ENCODE measurements around the gene CEP152.

The CEP152 gene

GRCh38 chr15:48828471-48828870 is 17.6 kb upstream of the CEP152 start:
- TF ChIP-seq POLR2AphosphoS5 (IDR thresholded peaks at IDR 0.05; ENCODE audit: low read depth) (no peak), REST (IDR thresholded peaks at IDR 0.05; ENCODE audit: insufficient replicate concordance, low read depth) (no peak), GABPA (IDR thresholded peaks at IDR 0.05; ENCODE audit: low read depth) (no peak), CTCF (IDR thresholded peaks at IDR 0.05; ENCODE audit: insufficient read depth, low read length) (no peak), SPI1 (IDR thresholded peaks at IDR 0.05; ENCODE audit: borderline replicate concordance, low read depth) (no peak)
- Histone ChIP-seq H3K4me3 (replicated peaks; ENCODE audit: insufficient read depth, low read length) (no peak overlapping the region), H3K27ac (replicated peaks) (no peak overlapping the region), H3K27me3 (ENCODE audit: insufficient read depth, poor library complexity, severe bottlenecking) (no peaks in the 10 kb centered on the region)
- no peak for DNase-seq (ENCODE audit: low read depth in 1 of 2, low spot score in 1 of 2)

- no peak overlapping the region for H3K27ac ChIP-seq (replicated peaks)
- no peak overlapping the region for H3K4me3 ChIP-seq (replicated peaks; ENCODE audit: insufficient read depth, low read length)
- no peaks in the 10 kb centered on the region for H3K27me3 ChIP-seq (ENCODE audit: insufficient read depth, poor library complexity, severe bottlenecking)
These were observed 14.2 kb upstream of the CEP152 start for GRCh38 chr15:48825075-48825474.

GRCh38 chr15:48823706-48824105 is 12.8 kb upstream of the CEP152 start:
- no peak for DNase-seq (ENCODE audit: low read depth in 1 of 2, low spot score in 1 of 2)
- Histone ChIP-seq H3K27ac (replicated peaks) (no peak overlapping the region), H3K27me3 (ENCODE audit: insufficient read depth, poor library complexity, severe bottlenecking) (no peaks in the 10 kb centered on the region), H3K4me3 (replicated peaks; ENCODE audit: insufficient read depth, low read length) (no peak overlapping the region)
- TF ChIP-seq GABPA (IDR thresholded peaks at IDR 0.05; ENCODE audit: low read depth) (no peak), CTCF (IDR thresholded peaks at IDR 0.05; ENCODE audit: insufficient read depth, low read length) (no peak), POLR2AphosphoS5 (IDR thresholded peaks at IDR 0.05; ENCODE audit: low read depth) (no peak), SPI1 (IDR thresholded peaks at IDR 0.05; ENCODE audit: borderline replicate concordance, low read depth) (no peak), REST (IDR thresholded peaks at IDR 0.05; ENCODE audit: insufficient replicate concordance, low read depth) (no peak)

More at GRCh38 chr15:48825075-48825474, 14.2 kb upstream of the CEP152 start:
- TF ChIP-seq REST (IDR thresholded peaks at IDR 0.05; ENCODE audit: insufficient replicate concordance, low read depth): no peak
- no peak for TF ChIP-seq POLR2AphosphoS5 (IDR thresholded peaks at IDR 0.05; ENCODE audit: low read depth)
- TF ChIP-seq CTCF (IDR thresholded peaks at IDR 0.05; ENCODE audit: insufficient read depth, low read length): no peak
- no peak for TF ChIP-seq SPI1 (IDR thresholded peaks at IDR 0.05; ENCODE audit: borderline replicate concordance, low read depth)
- TF ChIP-seq GABPA (IDR thresholded peaks at IDR 0.05; ENCODE audit: low read depth): no peak
- DNase-seq (ENCODE audit: low read depth in 1 of 2, low spot score in 1 of 2): no peak
